Midbrain (tissue), 1 donor: Measurements from ENCODE around the gene PMM1.
"Not testable (repeated sequence)": the region's sequence is repeated elsewhere in the genome, so short reads cannot be mapped to it uniquely, and the experiment has no call there.

Source experiments
- DNase-seq: peaks from one replicate; lab custom pipeline; 2025; lab: John Stamatoyannopoulos, UW

The PMM1 gene

DNA sequence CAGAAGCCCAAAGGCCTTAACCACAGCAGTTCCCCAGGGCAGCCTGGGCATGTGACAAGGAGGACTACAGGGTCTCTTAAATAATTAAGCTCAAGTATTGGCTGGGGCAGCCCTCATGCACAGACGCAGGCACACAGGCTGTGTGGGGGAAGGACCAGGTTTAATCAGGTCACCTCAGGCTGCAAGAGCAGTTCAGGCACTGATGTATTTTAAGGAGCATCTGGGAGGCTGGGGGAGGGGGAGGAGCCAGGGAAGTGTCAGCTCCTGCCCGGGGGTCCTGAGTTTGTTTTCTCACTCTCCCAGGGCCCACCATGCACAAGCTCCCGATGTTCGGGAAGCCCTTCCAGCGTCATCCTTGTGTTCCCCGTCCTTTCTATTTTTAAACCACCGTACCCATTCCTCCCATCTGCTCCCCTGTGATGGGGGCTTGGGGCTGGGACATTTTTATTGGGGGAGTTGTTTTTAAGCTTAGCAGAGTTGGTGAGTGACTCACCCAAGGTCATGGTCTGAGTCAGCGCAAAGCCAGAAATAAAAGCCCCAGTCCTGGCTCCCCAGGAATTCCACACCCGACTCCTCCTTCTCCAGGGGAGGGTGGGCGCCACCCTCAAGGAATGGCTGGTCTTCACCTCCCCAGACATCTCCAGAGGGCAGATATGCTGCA is 26.5 kb downstream of the PMM1 start:
- no peak for DNase-seq

- DNase-seq: no peak
Observed at GRCh38 chr22:41562461-41562860, 27.2 kb downstream of the PMM1 start.

DNA sequence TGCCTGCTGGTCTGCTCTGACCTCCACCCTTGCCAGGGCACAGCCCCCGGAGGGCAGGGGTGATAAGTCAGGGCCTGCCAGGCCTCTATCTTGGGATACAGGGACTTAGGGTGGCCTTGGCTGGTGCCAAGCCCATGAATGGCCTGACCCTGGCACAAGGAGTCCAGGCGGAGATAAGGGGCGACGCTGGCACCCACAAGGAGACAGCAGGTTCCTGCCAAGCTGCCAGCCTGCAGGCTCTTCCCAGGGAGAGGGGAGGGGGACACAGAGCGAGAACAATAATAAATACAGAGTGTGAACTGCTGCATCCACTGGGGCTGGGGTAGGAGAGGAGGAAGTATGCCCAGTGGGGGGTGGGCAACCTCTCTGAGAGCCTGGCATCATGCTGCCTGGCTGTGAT is 27.9 kb downstream of the PMM1 start:
- no peak for DNase-seq

GRCh38 chr22:41561335-41561734 is 28.3 kb downstream of the PMM1 start:
- DNase-seq: no peak

GRCh38 chr22:41560095-41560471 is 29.6 kb downstream of the PMM1 start:
- DNase-seq: no peak

DNA sequence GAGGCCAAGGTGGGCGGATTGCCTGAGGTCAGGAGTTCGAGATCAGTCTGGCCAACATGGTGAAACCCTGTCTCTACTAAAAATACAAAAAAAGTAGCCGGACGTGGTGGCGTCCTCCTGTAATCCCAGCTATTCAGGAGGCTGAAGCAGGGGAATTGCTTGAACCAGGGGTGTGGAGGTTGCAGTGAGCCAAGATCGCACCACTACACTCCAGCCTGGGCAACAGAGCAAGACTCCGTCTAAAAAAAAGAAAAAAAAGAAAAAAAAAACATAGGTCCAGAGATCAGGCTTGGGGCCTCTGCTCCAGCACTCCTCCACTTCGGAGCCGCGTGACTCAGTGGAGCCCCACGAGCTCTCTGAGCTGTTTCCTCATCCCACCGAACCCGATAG is 31.4 kb downstream of the PMM1 start:
- DNase-seq: not testable (repeated sequence)

GRCh38 chr22:41557401-41558240 is 32.0 kb downstream of the PMM1 start:
- DNase-seq: peak; percentile 42

DNA sequence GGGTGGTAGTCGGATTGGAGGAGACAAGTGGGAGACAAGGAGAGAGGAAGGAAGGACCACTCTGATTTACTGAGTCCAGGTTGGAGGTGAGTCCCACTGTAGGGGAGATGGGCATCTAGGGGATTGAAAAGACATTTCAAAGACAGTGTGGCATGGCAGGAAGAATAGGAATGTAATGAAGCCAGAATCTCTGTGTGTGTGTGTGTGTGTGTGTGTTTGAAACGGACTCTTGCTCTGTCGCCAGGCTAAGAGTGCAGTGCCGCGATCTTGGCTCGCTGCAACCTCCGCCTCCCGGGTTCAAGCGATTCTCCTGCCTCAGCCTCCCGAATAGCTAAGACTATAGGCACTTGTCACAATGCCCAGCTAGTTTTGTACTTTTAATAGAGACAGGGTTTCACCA is 33.1 kb downstream of the PMM1 start:
- no peak for DNase-seq

DNA sequence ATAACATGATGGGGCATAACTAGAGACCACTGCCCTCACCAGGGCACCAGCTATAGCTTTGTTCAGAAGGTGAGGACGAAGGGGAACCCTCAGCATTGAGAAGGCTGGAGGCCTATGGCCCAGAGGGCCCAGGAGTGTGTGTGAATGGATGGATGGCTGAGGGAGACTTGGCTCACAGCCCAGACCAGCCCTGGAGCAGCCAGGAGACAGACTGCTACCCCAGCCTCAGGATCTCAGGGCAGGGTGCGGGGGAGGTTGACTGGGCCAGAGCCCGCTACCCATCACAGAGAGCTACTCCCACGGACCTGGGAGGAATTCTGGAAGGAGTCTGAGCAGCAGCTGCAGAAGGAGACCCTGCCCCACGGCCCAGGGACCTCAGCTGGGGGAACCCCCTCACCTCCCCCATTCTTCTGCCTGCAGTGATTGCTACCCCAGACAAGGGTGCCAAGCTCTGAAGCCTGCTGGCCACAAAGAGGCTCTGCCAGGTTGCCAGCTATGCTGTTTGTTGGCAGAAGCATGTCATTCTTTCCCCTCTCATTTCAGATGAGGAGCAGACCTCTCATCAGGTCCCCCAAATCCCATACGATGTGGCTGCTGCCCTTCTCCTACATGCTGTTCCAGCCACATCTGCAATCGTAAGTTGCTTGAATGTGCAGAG is 34.2 kb downstream of the PMM1 start:
- DNase-seq: no peak

DNA sequence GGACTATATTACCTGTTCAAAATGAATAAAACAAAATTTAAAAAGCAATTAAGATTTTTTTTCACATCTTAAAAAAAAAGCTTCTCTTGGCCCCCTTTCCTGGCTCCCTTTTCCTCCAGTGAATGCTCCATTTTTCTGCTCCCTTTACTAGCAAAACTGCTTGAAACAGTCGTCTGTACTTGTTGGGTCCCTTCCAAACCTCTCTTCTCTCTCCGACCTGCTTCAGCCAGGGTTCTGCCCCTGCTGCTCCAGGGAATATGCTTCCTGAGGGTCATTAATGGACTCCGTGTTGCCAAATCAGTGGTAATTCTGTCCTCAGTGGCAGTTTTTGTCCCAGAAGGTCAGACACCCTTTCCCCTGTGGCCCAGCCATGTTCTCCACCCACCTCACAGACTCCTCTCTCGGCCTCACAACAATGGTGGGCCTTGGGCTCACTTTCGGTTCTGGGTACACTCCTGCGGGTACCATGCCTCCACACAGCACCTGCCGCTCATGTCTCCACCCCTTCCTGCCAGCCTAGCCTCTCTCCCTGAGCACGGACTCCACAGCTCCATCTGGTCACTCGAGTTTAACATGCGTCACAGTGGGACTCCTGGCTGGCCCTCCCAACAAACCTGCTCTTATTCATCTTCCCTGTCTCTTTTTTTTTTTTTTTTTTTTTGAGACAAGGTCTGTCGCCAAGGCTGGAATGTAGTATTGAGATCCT is 37.6 kb downstream of the PMM1 start:
- no peak for DNase-seq

DNA sequence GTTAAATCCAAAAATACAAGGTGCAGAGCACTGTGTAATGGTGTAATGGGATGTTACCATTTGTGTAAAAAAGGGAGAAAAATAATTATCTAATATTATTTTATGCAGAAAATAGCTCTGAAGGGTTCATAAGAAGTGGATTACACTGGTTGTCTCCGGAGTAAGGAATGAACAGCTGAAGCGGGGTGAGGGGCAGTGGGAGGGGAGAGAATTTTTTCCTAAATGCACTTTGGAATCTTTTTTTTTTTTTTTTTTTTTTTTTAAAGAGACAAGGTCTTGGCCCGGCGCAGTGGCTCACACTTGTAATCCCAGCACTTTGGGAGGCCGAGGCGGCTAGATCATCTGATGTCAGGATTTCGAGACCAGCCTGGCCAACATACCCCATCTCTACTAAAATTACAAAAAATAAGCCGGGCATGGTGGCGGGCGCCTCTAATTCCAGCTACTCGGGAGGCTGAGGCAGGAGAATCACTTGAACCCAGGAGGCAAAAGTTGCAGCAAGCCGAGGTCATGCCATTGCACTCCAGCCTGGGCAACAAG is 38.6 kb downstream of the PMM1 start:
- DNase-seq: no peak

- DNase-seq: no peak
Observed at GRCh38 chr22:41548830-41549211, 40.8 kb downstream of the PMM1 start.

DNA sequence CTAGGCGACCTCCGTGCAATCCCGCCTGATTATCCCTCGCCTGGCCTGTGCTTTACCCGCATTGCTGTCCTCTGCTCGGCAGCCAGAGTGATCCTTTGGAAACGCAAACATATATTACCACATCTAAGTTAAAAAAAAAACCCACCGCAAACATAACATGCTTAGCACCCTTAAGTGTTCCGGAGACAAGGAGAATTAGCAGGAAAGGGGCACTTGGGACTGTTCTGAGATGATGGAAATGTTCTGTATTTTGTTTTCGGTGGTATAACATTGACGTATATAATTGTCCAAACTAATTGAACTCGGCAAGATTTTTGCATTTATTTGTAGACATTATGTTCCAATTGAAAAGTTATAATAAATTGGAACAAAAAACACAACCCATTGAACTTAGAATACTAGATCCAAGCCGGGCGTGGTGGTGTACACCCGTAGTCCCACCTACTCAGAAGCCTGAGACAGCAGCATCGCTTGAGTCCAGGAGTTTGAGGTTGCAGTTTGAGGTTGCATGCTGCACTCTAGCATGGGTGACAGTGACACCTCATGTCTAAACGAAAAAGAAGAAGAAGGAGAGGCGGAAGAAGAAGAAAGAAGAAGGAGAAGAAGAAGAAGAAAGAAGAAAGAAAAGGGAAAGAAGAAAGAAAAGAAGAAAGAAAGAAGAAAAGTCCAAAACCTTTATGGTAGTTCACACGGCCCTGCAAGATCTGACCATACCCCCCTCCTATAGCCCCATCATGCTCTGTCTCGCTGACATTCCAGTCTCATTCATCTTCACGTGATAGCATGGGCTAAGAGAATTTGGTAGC is 44.8 kb downstream of the PMM1 start:
- no peak for DNase-seq

GRCh38 chr22:41543854-41544670 is 45.6 kb downstream of the PMM1 start, which contains the start of gene POLR3H:
TSS of gene POLR3H (minus strand) at chr22:41544470. CDS start at chr22:41544101, 369 bp downstream.
- peak; percentile 97 for DNase-seq

GRCh38 chr22:41542224-41542623 is 47.4 kb downstream of the PMM1 start:
- no peak for DNase-seq

DNA sequence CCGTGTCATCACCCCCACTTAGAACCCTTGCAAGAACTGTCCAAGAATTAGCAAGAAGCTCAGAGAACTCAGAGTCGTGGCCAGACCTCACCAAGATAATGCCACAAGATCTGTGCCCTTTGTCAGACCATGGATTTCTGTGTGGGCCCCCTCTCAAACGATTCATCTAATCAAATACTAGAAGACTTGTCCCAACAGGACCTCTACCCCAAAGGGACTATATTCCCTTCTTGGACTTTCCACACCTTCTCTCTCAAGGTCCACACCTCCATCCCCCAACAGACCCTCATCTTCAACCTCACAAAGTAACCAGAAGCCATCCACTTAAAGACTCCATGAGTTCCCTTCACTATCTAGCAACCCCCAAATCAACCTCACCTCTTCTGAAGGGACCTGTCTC is 48.2 kb downstream of the PMM1 start:
- DNase-seq: no peak

- DNase-seq: no peak
Observed at GRCh38 chr22:41540365-41540764, 49.3 kb downstream of the PMM1 start.

DNA sequence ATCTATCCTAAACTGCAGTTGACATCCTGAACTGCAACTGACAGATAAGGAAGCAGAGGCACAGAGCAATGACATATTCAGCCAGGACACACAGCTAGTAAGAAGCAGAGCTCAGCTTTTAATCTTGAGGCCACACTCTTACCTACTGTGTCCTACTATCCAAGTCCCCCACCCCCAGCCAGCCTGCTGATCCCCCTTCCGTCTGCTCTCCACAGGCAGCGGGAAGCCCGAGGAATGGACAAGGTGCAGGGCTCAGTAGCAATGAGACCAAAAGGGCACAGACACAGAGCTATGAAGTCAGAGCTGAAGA is 49.7 kb downstream of the PMM1 start:
- DNase-seq: no peak

DNA sequence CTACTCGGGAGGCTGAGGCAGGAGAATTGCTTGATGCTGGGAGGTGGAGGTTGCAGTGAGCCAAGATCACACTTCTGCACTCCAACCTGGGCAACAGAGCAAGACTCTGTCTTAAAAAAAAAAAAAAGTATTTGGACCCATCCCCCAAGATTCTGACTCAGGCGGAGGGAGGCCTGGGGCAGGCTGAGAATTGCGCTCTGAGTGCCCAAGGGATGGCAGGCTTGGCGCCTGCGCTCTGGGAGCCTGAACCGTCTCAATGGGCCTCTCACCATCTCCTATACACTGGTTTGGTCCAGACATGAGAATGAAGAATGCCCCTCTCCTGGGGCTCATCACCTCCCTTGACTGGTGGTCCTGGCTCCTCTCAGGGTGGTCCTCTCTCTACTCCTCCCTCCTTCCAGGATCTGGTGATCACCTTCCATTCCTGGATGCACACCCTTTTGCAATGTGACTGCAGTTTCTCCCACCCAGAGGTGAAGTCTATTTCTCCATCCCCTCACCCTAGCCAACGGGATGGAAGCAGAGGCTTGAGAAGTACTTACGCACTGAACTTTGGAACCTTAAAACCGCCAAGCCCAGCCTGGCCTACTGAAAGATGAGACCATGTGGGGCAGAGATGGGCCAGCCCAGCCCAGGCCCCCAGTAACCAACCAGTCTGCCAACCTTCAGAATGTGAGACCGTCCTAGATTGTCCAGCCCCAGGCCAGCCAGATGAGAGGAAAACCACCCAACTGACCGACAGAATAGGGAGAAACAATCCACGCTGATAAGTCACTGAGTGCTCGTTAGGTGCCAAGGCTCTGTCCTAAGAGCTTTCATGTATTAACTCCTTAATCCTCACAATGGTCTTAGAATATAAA is 50.3 kb downstream of the PMM1 start:
- DNase-seq: no peak

DNA sequence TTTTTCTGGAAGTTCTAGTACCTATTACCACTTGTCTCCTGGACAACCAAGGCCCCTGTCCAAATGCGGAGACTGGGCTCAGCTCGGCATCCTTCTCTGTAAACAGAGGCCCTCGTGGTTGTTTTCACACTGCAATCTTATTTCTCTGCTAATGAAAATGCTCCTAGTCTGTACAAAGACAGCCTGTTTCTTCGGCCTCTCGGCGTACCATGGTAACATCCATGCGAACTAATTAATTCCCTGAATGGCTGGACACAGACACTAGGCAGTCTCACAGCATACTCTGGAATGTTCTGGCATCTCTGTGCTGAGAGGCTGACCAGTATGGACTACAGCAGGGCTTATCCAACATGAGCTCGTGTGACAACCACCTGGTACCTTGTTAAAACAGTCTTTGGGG is 51.1 kb downstream of the PMM1 start:
- DNase-seq: peak; percentile 90
